ENCODE results near the gene NTM.

DNA sequence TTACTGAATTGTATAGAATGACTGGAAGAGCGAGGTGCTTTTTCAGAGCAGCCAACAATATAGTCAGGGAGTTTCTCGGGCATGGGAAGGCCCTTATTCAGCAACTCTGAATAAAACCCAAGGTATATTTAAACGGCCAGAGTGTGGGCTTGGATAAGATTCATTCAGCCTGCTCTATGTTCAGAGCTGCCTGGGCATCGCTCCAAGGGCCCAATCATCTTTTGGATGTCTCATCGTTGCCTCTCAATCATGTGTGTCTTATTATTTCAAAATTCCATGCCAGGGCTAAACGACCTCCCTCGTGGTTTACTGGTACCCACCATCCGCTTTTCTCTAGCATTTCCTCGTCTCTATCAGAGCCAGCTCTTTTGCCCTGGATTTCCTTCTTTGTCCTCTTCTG is 19.5 kb upstream of the NTM start:
- TF ChIP-seq POLR2AphosphoS5 (IDR thresholded peaks at IDR 0.05; ENCODE audit: borderline replicate concordance, low read depth, low read length) = no peak
- TF ChIP-seq EZH2 (IDR thresholded peaks at IDR 0.05) = no peak
